ENCODE data around the gene TEDC1. TPM values are rescaled to one million over a fixed set of nuclear protein-coding genes. Genes with fewer than 3 reads are reported as not detected.

The TEDC1 gene
- polyA plus RNA-seq, 1 donor from 2014 or later: 11.8 TPM

Other genes with a start within 250 kb of the TEDC1 start
- 2.3 TPM for gene BTBD6, start 242.7 kb upstream of the TEDC1 start, polyA plus RNA-seq
- gene BRF1, start 190.2 kb upstream of the TEDC1 start, polyA plus RNA-seq: 8.4 TPM
- gene PACS2, start 176.5 kb upstream of the TEDC1 start, polyA plus RNA-seq: 3.8 TPM
- 1.0 TPM for gene TEX22, start 92.7 kb upstream of the TEDC1 start, polyA plus RNA-seq
- gene MTA1, start 71.4 kb upstream of the TEDC1 start, polyA plus RNA-seq: 3.7 TPM
- 70.8 TPM for gene CRIP2, start 16.4 kb upstream of the TEDC1 start, polyA plus RNA-seq
- 1,925 TPM for gene CRIP1, start 4.4 kb upstream of the TEDC1 start, polyA plus RNA-seq
- gene TMEM121, start 35.3 kb downstream of the TEDC1 start, polyA plus RNA-seq: 5.5 TPM